HEK293T (cell line): ENCODE data around the gene BACH2.

Experiments
- CTCF ChIA-PET: fragments of 350-600 bp; formaldehyde crosslinking; extraction: SDS; loops from one replicate; lab custom pipeline; 2021; ENCODE audit warnings: antibody characterized with exemption, inconsistent platforms; lab: Yijun Ruan, JAX
- POLR2A ChIA-PET: fragments of 350-600 bp; formaldehyde crosslinking; extraction: SDS; loops from one replicate; lab custom pipeline; 2020; ENCODE audit warnings: antibody characterized with exemption, inconsistent platforms; lab: Yijun Ruan, JAX
- DNase-seq: peaks from one replicate; pipeline ENCODE4 v3.0.0; 2012; ENCODE audit warnings: mixed read lengths; ENCODE audit errors: extremely low spot score
- ARNT ChIP-seq: fragments of 450-650 bp; IDR thresholded peaks from 2 replicates; pipeline ENCODE4 v1.6.1; 2017; ENCODE audit warnings: mild to moderate bottlenecking
- BHLHE40 ChIP-seq: fragments of 450-650 bp; IDR thresholded peaks from 2 replicates; pipeline ENCODE4 v1.6.1; 2016; ENCODE audit warnings: mild to moderate bottlenecking, moderate library complexity, borderline replicate concordance
- CTBP1 ChIP-seq: fragments of 450-650 bp; IDR thresholded peaks from 2 replicates; pipeline ENCODE4 v1.6.1; 2016; ENCODE audit warnings: borderline replicate concordance
- ELF4 ChIP-seq: fragments of 450-650 bp; IDR thresholded peaks from 2 replicates; pipeline ENCODE4 v1.6.1; 2017; ENCODE audit warnings: antibody characterized with exemption
- FOXA1 ChIP-seq: fragments of 450-650 bp; IDR thresholded peaks from 2 replicates; pipeline ENCODE4 v1.6.1; 2016; ENCODE audit warnings: mild to moderate bottlenecking
- FOXK2 ChIP-seq: fragments of 450-650 bp; IDR thresholded peaks from 2 replicates; pipeline ENCODE4 v1.6.1; 2016; ENCODE audit warnings: mild to moderate bottlenecking
- FOXM1 ChIP-seq: fragments of 450-650 bp; IDR thresholded peaks from 2 replicates; pipeline ENCODE4 v1.6.1; 2017; ENCODE audit warnings: mild to moderate bottlenecking, borderline replicate concordance
- HDGF ChIP-seq: fragments of 450-650 bp; IDR thresholded peaks from 2 replicates; pipeline ENCODE4 v1.6.1; 2017; ENCODE audit warnings: antibody characterized with exemption, borderline replicate concordance
- L3MBTL2 ChIP-seq: fragments of 450-650 bp; conservative IDR thresholded peaks from 2 replicates; pipeline ENCODE4 v1.6.1; 2016; ENCODE audit warnings: mild to moderate bottlenecking
- LEF1 ChIP-seq: fragments of 450-650 bp; IDR thresholded peaks from 2 replicates; pipeline ENCODE4 v1.6.1; 2017; ENCODE audit warnings: mild to moderate bottlenecking, borderline replicate concordance
- NFRKB ChIP-seq: fragments of 450-650 bp; IDR thresholded peaks from 2 replicates; pipeline ENCODE4 v1.6.1; 2016; ENCODE audit warnings: mild to moderate bottlenecking, moderate library complexity
- SP1 ChIP-seq: fragments of 450-650 bp; IDR thresholded peaks from 2 replicates; pipeline ENCODE4 v1.6.1; 2017
- SUZ12 ChIP-seq: fragments of 450-650 bp; IDR thresholded peaks from 2 replicates; pipeline ENCODE4 v1.6.1; 2016; ENCODE audit warnings: mild to moderate bottlenecking
- TARDBP ChIP-seq: fragments of 450-650 bp; IDR thresholded peaks from 2 replicates; pipeline ENCODE4 v1.6.1; 2016
- ZNF384 ChIP-seq: fragments of 450-650 bp; IDR thresholded peaks from 2 replicates; pipeline ENCODE4 v1.6.1; 2016
- TF ChIP-seq, protein P1 (sequence below): fragments of 450-650 bp; IDR thresholded peaks from 2 replicates; pipeline ENCODE4 v1.6.1; 2016

The BACH2 gene

GRCh38 chr6:90151576-90152422 is 144.8 kb downstream of the BACH2 start:
- TF ChIP-seq LEF1 (no peak), SP1 (no peak), NFRKB (no peak), CTBP1 (no peak), BHLHE40 (no peak), TARDBP (no peak), ELF4 (no peak), ZNF384 (no peak), SUZ12 (no peak), ARNT (no peak), FOXK2 (no peak), HDGF (no peak), L3MBTL2 (no peak), FOXM1 (no peak), FOXA1 (no peak)
- TF ChIP-seq, protein P1, sequence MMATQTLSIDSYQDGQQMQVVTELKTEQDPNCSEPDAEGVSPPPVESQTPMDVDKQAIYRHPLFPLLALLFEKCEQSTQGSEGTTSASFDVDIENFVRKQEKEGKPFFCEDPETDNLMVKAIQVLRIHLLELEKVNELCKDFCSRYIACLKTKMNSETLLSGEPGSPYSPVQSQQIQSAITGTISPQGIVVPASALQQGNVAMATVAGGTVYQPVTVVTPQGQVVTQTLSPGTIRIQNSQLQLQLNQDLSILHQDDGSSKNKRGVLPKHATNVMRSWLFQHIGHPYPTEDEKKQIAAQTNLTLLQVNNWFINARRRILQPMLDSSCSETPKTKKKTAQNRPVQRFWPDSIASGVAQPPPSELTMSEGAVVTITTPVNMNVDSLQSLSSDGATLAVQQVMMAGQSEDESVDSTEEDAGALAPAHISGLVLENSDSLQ: no peak
- CTCF ChIA-PET: no interaction called here
- no peak for DNase-seq

DNA sequence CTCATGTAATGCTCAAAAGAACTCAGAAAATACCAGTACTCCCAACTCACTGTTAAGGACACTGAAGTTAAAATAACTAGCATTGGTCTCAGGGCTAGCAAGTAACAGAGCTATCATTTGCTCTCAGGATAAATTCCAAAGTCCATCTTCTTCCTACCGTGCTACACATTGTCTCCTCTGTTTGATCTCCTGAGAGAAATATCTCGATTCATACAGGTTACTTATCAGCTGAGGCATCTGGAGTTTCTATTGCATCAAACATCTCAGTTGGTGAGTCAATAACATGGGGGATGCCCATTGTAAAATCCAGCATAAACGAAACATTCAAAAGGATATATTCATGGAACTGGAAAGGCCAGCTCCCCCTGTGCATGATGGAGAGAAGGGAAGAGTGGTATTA is 147.4 kb downstream of the BACH2 start:
- no peak for TF ChIP-seq FOXK2
- ChIA-PET POLR2A (no interaction called here), CTCF (no interaction called here)
- DNase-seq: no peak

More at GRCh38 chr6:90151576-90152422, 144.8 kb downstream of the BACH2 start:
- POLR2A ChIA-PET: no interaction called here

GRCh38 chr6:90148867-90149266 is 147.8 kb downstream of the BACH2 start:
- TF ChIP-seq L3MBTL2 (no peak), ELF4 (no peak), TARDBP (no peak), SP1 (no peak), NFRKB (no peak), LEF1 (no peak), BHLHE40 (no peak), ARNT (no peak), SUZ12 (no peak), FOXM1 (no peak), CTBP1 (no peak), FOXK2 (no peak), ZNF384 (no peak), FOXA1 (no peak), HDGF (no peak)
- TF ChIP-seq, protein P1: no peak
- POLR2A ChIA-PET: no interaction called here
- CTCF ChIA-PET: no interaction called here
- DNase-seq: no peak

DNA sequence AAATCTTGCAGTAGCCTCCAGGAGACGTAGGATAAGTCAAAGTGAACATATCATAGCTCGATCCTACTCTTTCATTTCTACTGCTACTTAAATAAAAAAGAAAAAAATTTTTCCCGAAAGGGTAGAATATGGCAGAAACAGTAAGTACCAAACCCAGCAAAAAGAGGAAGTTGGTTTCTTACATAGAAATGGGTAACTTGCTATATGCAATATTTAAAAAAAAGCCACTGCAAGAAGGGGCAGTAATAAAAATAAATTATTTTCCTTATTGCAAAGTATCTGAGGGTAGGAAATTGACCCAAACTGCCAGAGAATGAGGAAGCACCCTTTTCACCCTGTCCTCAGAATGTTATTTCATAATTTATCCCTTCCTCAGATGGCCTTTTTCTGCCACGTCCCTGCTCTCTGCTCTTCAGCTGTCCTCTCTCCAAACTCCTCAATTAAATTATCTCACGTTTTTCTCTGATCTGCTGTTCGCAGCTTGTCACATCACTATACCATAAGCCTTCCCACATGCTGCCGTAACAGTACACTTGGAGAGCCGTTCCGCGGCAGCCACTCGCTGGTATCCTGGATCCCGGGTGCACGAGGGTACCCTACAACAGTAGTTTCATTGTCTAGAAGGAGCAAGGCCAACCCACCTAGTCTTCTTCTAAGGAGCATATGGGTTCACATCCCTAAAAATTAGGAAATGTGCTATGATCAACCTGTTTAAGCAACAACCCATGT is 149.6 kb downstream of the BACH2 start:
- DNase-seq: no peak
- ChIA-PET POLR2A (no interaction called here), CTCF (no interaction called here)
- no peak for TF ChIP-seq ARNT
- no peak for TF ChIP-seq FOXA1
- no peak for TF ChIP-seq BHLHE40
- TF ChIP-seq L3MBTL2: no peak
- TF ChIP-seq, protein P1: no peak
- no peak for TF ChIP-seq SUZ12
- TF ChIP-seq CTBP1: no peak
- TF ChIP-seq HDGF: no peak

DNA sequence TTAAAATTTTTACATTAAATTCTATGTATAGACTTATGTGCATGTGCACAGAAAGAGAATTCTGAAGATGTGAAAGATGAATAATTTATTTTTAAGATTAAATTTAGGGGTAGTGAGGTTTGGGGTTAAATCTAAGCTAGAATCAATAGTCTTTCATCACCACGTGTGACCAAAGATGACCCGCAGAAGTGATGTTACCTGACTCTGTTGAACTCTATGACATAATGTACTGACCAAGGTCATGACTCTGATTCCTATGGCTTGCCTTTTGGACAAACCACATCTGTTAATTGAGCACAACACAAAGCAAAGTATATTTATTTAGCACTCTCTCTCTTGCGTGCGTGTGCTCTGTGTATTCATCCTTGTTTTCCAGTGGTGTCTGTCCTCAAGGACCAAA is 150.6 kb downstream of the BACH2 start:
- POLR2A ChIA-PET: no interaction called here
- CTCF ChIA-PET: interaction anchor here (0.6 to 0.7 kb wide), 2 partner anchors 315 to 1070 kb away, joined by 3 read pairs; no protein-coding TSS in a partner anchor
- DNase-seq: no peak
- TF ChIP-seq BHLHE40 (no peak), NFRKB (no peak), SUZ12 (no peak), CTBP1 (no peak), LEF1 (no peak), TARDBP (no peak)

- no peak for TF ChIP-seq FOXA1
- no peak for TF ChIP-seq CTBP1
- TF ChIP-seq NFRKB: no peak
- no peak for TF ChIP-seq ELF4
- TF ChIP-seq L3MBTL2: no peak
- TF ChIP-seq SUZ12: no peak
- no peak for TF ChIP-seq ZNF384
- TF ChIP-seq, protein P1: no peak
- TF ChIP-seq BHLHE40: no peak
- TF ChIP-seq FOXK2: no peak
- no peak for TF ChIP-seq TARDBP
- TF ChIP-seq LEF1: no peak
- TF ChIP-seq ARNT: no peak
- no peak for TF ChIP-seq SP1
- TF ChIP-seq FOXM1: no peak
- no peak for TF ChIP-seq HDGF
- CTCF ChIA-PET: no interaction called here
- POLR2A ChIA-PET: no interaction called here
- DNase-seq: no peak
Measured at GRCh38 chr6:90144928-90145555, 151.6 kb downstream of the BACH2 start.
